NCI-H2107 treated with DMSO at 0.1 percent for 48 hours (cell line): ENCODE data around the gene YWHAQ.

Experiments used
- DNase-seq: peaks from one replicate; lab custom pipeline; 2025; ENCODE audit not compliant: unreplicated experiment; lab: John Stamatoyannopoulos, UW

Gene YWHAQ

DNA sequence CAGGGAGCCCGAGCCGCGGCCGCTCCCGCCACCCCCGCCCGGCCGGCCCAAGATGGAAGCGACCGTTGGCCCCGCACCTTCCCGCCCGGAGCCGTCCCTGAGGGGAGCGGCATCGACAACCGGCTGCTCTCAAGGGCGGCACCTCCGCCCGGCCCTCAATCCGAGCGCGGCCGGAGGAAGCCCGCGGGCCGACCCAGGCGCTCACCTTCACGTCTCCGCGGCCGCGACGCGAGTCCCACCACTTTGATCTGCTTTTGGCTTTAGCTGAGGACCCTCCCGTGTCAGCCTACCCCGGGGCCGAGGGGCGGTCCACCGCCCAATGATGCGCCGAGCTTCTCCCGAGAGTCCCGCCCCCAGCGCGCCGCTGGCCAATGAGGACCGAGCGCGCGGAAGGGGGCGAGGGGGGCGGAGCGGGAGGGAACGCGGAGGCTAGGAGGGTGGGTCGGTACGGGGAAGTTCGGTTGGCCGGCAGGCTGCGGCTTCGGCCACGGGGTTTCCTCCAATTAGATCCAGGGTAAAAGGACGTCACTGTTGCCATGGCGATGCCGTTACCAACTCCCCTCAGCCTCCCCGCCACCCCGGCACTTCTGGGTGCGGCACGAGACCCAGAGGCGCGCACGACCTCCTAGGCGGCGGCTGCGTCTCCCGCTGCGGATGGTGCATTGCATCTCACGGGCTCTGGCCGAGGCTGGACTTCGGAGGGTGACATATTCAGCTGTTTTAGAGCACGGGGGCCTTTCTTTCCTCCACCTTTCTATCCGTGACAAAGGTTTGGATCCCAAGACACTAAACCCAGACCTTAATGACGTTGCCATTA is at the start of gene YWHAQ:
Gene YWHAQ (minus strand): TSS at position 262 of the 817 bp plus-strand sequence. CDS start 545 bp downstream, outside the sequence.
- DNase-seq = peak; percentile 92

GRCh38 chr2:9680082-9680481 is 49.3 kb upstream of the YWHAQ start:
- DNase-seq = no peak

- DNase-seq = no peak
Observed at GRCh38 chr2:9679218-9679617, 48.4 kb upstream of the YWHAQ start.

- DNase-seq = no peak
Observed at GRCh38 chr2:9678544-9678943, 47.7 kb upstream of the YWHAQ start.

DNA sequence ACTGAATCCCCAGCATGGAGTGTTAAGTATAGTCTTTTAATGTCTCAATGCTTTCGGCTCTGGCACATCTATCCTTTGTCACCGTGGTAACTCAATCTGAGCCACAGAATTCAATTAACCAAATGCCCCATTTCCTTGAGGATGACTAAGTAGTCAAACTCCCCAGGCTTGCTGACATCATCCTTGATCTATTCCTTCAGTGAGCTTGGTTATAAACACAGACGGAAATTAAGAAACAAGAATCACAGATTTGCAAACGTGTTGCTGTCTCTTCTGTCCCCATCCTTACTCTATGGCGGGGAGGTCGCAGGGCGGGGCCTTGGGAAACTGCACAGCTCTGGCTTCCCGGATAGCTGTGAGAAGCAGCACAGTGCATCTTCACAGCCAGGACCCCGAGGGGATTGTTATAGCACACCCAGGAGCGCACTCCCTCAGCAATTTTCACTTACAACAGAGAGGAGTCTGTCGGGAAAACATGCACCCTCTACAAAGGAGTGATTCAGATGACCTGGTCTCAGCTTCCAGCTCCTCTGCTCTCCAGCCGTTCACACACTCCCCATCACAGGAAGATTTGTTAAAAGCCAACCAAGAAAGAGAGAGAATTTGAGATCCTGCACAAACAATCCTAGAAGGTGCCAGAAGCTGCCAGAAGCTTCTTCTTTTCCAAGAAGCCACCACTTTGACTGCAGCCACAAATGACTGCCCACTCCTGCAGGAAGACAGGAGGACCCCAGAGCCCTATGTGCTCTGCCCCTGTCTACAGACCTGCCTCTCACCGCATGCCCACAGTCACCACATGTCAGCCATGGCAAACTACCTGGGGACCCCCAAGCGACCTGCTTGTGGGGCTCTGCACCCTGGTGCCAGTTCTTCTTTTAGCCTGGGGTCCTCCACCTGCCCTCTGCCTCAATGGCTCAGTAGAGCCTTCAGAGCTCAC is 44.9 kb upstream of the YWHAQ start:
- DNase-seq = peak; percentile 28

DNA sequence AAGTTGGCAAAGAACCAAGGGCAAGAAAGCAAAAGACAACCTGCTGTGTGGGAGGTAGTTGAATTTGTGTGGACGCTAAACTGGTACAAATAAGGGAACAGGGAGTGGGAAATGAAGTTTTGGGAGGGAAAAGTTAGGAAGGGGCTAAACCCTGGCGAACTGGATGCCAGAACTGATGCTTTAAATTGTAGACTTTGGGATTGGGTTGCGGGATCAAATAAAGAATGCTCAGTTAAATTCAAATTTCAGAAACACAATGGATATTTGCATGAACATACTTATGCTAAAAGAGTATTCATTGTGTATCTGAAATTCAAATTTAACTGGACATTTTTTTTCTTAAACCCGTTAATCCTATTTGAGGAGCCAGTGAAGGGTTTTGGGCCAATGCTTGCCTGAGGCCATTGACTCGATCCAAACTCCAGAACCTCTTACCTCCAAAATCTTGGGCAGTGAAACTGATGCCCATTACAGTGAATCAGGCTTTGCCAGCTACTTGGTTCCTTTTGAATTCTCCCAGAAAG is 44.2 kb upstream of the YWHAQ start:
- DNase-seq = no peak

DNA sequence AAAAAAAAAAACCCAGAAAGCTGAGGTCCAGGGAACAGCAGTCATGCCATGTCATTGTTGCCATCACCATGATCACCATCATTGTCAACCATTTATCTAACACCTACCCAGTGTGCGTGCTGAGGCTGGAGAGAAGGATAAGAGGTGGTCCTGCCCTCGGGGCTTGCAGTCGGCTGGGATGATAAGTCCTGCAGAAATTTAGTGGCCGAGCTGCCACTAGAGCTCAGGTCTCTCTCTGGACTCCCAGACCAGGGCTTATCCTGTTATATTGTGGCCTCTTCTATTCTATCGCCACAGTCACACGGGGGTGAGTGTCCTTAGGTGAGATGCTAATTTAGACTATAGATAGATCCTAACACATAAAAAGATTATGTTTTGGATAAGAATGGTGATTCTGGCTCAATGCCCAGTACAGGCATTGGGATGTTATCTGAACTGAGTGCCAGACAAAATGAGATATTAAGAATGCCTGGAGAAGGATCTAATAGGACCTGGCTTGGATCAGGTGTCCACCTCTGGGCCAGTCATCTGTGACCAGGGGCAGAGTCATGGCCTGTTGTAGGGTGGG is 43.2 kb upstream of the YWHAQ start:
- DNase-seq = no peak

DNA sequence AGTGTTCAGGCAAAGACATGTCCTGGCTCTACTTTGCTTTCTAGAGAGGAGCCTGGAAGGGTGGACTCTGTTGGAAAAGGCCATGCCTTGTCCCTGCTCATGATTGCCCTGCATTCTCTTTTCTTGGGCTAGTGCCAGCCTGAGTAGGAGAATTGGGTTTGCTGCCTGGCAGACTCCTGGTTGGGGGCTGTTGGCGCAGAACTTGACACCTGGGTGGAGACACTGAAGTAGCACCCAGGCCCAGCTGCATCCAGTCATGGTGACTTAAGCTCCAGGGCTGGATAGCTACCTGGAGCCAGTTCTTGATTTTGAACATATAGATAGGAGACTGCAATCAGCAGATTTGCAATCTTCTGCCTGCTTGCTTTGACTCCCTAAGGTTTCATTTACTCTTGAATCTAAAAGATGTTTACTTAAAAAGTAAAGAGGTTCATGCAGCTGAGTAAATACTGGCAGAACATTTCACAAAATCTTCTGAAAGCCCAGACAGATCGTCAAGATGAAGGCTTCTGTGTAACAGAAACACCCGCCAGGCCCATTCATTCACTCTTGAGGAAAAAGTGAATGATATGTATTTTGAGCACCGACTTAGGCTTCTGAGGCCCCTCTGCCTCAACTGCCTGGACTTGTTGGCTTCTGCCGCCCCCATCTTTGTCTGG is 38.0 kb upstream of the YWHAQ start:
- DNase-seq = peak; percentile 68

DNA sequence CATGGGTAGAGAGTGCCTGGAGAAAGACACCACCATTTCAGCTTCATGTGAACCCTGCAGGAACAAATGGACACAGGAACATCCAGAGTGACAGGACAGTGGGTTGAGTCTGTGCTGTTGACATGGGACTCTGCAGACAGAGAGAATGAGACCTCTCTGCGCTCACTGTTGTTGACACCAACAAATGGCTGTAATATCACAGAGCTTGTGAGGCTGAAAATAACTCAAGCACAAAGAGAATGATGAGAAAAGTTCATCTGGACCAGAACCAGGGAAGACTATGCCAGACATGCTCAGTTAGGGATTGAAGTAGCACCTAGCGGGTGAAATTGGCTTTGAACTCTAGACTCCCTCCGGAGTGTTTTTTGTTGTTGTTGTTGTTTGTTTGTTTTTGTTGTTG is 37.0 kb upstream of the YWHAQ start:
- DNase-seq = no peak

DNA sequence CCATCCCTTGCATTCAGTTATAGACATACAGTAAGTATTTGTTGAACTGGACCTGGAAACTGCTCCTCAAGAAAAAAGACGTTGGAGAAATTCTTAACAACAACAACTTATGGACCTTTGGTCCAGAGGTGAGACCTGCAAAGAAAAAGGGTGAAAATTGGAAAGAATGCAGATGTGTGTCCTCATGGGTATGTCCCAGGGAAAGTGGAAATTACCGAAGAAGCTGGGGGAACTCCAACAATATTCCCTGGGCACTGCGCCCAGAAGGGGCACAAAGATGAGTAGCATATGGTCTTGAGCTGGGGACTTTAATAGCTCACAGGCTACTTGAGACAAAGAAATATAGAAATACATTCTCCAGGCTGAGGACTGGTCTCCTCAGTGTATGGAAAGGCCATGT is 35.5 kb upstream of the YWHAQ start:
- DNase-seq = no peak

- no peak for DNase-seq
Observed at GRCh38 chr2:9665898-9666297, 35.1 kb upstream of the YWHAQ start.

- no peak for DNase-seq
Observed at GRCh38 chr2:9664365-9664764, 33.6 kb upstream of the YWHAQ start.

DNA sequence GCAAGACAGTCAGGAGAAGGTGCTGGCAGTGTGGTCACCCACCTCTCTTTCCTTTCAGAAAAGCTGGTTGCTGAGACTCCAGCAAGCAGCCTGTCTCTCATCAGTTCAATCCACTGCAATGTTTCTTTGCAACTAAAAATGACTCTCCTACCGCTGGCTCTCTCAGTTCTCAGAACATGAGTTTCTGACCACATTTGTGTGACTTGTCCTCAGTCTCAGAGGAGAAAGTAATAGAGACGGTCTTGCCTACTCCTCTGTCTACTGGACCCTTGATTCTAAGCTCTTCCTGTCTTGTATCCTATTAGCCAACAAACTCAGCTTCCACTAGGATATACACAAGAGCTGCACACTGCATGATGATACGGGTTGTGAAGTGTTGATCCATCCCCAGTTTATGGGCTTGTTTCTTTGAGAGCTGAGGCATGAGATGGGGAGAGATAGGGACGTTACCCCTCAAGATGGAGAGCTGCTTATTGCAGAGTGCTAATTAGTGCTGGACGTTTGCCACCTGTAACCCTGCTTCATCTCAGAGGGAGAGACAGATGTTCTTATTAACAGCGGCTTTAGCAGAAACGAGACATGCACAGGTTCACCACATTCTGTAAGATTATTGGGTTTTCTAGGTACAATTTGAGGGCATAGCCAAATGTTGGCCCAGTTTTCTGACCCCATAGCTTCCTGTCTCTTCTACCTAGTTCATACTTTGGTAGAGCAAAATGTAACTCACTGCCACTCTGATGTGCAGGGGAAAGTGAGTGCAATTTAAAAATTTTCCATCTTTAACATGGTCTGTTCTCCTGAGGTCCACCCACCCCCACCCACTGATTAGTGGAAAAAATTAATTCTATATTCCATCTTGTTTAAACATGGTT is 32.4 kb upstream of the YWHAQ start:
- DNase-seq = no peak

DNA sequence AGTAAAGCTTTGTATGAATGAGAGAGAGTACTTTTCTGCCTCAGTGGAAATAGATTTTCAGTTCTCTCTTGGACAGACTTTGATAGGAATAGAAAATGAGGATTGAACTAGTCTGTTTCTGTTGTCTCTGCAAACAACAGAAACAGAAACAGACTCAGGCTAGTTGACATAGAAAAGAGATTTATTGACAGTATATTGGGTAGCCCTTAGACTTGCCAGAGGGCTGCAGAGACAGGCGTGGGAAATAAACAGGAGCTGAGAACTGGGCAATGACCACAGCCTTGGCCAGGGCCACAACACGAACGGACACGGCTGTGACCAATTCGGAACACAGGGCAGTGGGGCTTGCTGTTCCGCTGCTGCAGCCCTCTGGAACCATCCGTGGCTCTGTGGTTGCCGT is 30.5 kb upstream of the YWHAQ start:
- DNase-seq = no peak

- DNase-seq = no peak
Observed at GRCh38 chr2:9660781-9661180, 30.0 kb upstream of the YWHAQ start.

DNA sequence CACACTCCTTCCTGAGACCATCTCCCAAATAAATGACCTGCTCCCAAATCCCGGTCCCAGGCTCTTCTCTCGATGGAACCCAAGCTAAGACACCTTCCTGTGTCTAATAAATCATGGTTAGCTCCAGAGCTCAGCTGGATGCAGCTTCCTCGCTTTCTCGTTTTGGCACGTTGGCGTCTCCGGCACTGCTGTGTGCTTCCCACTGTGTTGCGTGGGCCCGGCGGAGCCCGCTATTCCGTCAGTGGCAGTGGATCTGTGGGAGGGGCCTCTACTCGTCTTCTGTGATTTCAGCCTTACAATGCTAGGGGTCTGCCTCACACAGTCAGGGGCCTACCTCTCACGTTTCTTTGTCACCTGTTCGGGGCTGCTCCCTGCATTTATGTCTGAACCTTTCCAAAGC is 29.4 kb upstream of the YWHAQ start:
- no peak for DNase-seq

DNA sequence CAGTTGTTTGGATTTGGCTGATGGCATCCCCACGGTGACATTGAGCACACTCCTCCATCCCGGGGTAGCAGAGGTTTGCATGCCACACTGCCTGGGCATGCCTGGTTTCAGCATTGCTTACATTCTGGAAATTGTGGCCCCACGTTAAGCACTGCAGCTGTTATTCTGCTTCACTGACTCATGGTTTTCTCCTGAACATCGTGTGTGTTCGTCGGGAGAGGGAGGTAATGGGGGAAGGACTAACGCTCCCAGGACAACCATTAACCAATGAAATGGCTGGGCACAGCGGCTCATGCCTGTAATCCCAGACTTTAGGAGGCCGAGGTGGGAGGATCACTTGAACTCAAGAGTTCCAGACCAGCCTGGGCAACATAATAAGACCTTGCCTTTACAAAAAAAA is 28.2 kb upstream of the YWHAQ start:
- no peak for DNase-seq

- no peak for DNase-seq
Observed at GRCh38 chr2:9657731-9658130, 26.9 kb upstream of the YWHAQ start.

GRCh38 chr2:9657083-9657482 is 26.3 kb upstream of the YWHAQ start:
- no peak for DNase-seq

- no peak for DNase-seq
Observed at GRCh38 chr2:9656270-9656766, 25.5 kb upstream of the YWHAQ start.
